WTC11 (cell line): ENCODE results near the gene CALHM1.

ENCODE experiments used
- CTCF ChIP-seq: fragments of 200-600 bp; IDR thresholded peaks from 2 replicates; pipeline ENCODE4 v1.8.0; 2022; ENCODE audit warnings: antibody characterized with exemption
- HMGXB4 ChIP-seq: sonication (generic); formaldehyde crosslinking; IDR thresholded peaks from 2 replicates; pipeline ENCODE4 v1.8.1; 2023; ENCODE audit warnings: mild to moderate bottlenecking, moderate library complexity, missing genetic modification reagents
- IRF2 ChIP-seq: sonication (generic); formaldehyde crosslinking; IDR thresholded peaks from 2 replicates; pipeline ENCODE4 v1.8.0; 2022; ENCODE audit warnings: low read depth, missing genetic modification reagents, borderline replicate concordance
- KAT7 ChIP-seq: sonication (generic); formaldehyde crosslinking; IDR thresholded peaks from 2 replicates; pipeline ENCODE4 v1.8.1; 2023; ENCODE audit warnings: missing genetic modification reagents, mild to moderate bottlenecking, borderline replicate concordance

- TF ChIP-seq KAT7 (CRISPR knock-in tag) = no peak
- TF ChIP-seq CTCF = no peak
- no peak for TF ChIP-seq HMGXB4 (CRISPR knock-in tag)
- TF ChIP-seq IRF2 (CRISPR knock-in tag) = no peak
Observed at GRCh38 chr10:103463499-103463898, 4.8 kb upstream of the CALHM1 start.
